H1 (cell line): ENCODE data around the gene DPH6. TPM values are rescaled to one million over a fixed set of nuclear protein-coding genes. Genes with fewer than 3 reads are reported as not detected.

Source experiments
- CTCF ChIA-PET: fragments of 300-600 bp; sonication (Branson Sonifier 250); formaldehyde crosslinking; loops from one replicate; lab custom pipeline; 2021; ENCODE audit not compliant: partially characterized antibody; lab: Charles Lee
- POLR2A ChIA-PET: fragments of 300-600 bp; sonication (Branson Sonifier 250); formaldehyde crosslinking; loops from one replicate; lab custom pipeline; 2021; ENCODE audit warnings: inconsistent platforms; ENCODE audit not compliant: partially characterized antibody; lab: Charles Lee
- DNase-seq, 2 experiments: peaks; one replicate each; pipeline versions ENCODE4 v3.0.0 to v3.0.0-alpha.2; 2010 to 2022; ENCODE audit warnings: low spot score in 2 of 2, low read depth in 1 of 2, mixed read lengths in 1 of 2
- FAIRE-seq: peaks from 2 replicates; lab custom pipeline; 2011; peaks lifted over from hg19 to GRCh38; lab: Jason Lieb, UNC
- H2AFZ ChIP-seq: 2 replicates; pipeline ENCODE4 v1.8.1; 2012; ENCODE audit warnings: low read length, inconsistent platforms
- H2AK5ac ChIP-seq: 2 replicates; pipeline ENCODE4 v1.6.1; 2013; ENCODE audit warnings: low read depth, low read length
- H2BK120ac ChIP-seq: replicated peaks from 2 replicates; pipeline ENCODE3; 2013; ENCODE audit warnings: low read depth, low read length, inconsistent platforms
- H2BK12ac ChIP-seq: 2 replicates; pipeline ENCODE4 v1.6.1; 2013; ENCODE audit warnings: low read depth, low read length
- H2BK15ac ChIP-seq: 2 replicates; pipeline ENCODE4 v1.6.1; 2013; ENCODE audit warnings: low read length
- H2BK20ac ChIP-seq: 2 replicates; pipeline ENCODE4 v1.6.1; 2013; ENCODE audit warnings: low read length
- H2BK5ac ChIP-seq: 2 replicates; pipeline ENCODE4 v1.6.1; 2013; ENCODE audit warnings: low read depth, low read length
- H3K14ac ChIP-seq: 2 replicates; pipeline ENCODE4 v1.6.1; 2013; ENCODE audit warnings: inconsistent platforms; ENCODE audit not compliant: insufficient read length
- H3K18ac ChIP-seq: 2 replicates; pipeline ENCODE4 v1.6.1; 2013; ENCODE audit warnings: low read length; ENCODE audit errors: extremely low read depth
- H3K23ac ChIP-seq: 2 replicates; pipeline ENCODE4 v1.6.1; 2013; ENCODE audit warnings: inconsistent platforms; ENCODE audit not compliant: insufficient read length
- H3K23me2 ChIP-seq: 2 replicates; pipeline ENCODE4 v1.6.1; 2013; ENCODE audit warnings: low read depth, low read length
- H3K27ac ChIP-seq: 2 replicates; pipeline ENCODE4 v1.6.1; 2011; ENCODE audit warnings: low read depth, low read length, inconsistent platforms
- H3K27me3 ChIP-seq, 4 experiments: replicated peaks in 1 of 4; 1 replicate in 1 of 4; 2 replicates in 3 of 4; pipeline versions ENCODE4 v1.6.1 to v1.8.1; 2011 to 2013; ENCODE audit warnings: low read length in 3 of 4, mild to moderate bottlenecking in 3 of 4, inconsistent platforms in 2 of 4, mixed read lengths in 2 of 4, moderate library complexity in 1 of 4; ENCODE audit not compliant: control insufficient read depth in 3 of 4, insufficient read depth in 3 of 4; ENCODE audit errors: extremely low read depth in 1 of 4
- H3K36me3 ChIP-seq, 4 experiments: 2 replicates each; pipeline versions ENCODE4 v1.6.1 to v1.8.1; 2011 to 2013; ENCODE audit warnings: mild to moderate bottlenecking in 4 of 4, low read length in 3 of 4, moderate library complexity in 2 of 4, control low read depth in 1 of 4, inconsistent platforms in 1 of 4; ENCODE audit not compliant: insufficient read depth in 4 of 4, control insufficient read depth in 2 of 4
- H3K4ac ChIP-seq: replicated peaks from 2 replicates; pipeline ENCODE3; 2013; ENCODE audit warnings: low read length, low read depth, mixed read lengths, inconsistent platforms; ENCODE audit not compliant: insufficient read length
- H3K4me1 ChIP-seq, 4 experiments: replicated peaks in 1 of 4; 1 replicate in 1 of 4; 2 replicates in 3 of 4; pipeline versions ENCODE4 v1.6.1 to v1.8.1; 2011 to 2013; ENCODE audit warnings: low read length in 3 of 4, inconsistent platforms in 2 of 4, mixed read lengths in 1 of 4; ENCODE audit not compliant: insufficient read depth in 4 of 4, control insufficient read depth in 3 of 4
- H3K4me2 ChIP-seq, 2 experiments: 2 replicates each; pipeline versions ENCODE4 v1.6.1 to v1.8.1; 2011 to 2013; ENCODE audit warnings: low read depth in 2 of 2, low read length in 2 of 2, control low read depth in 1 of 2, inconsistent platforms in 1 of 2, mild to moderate bottlenecking in 1 of 2; ENCODE audit not compliant: insufficient read depth in 1 of 2
- H3K4me3 ChIP-seq, 4 experiments: fragments of 200-600, 300-600 bp in 1 of 4; sonication (generic), shearing (Covaris generic), sonication (Bioruptor Twin) in 1 of 4; 2 replicates each; pipeline versions ENCODE4 v1.5.1 to v1.8.1; 2011 to 2016; ENCODE audit warnings: low read length in 4 of 4, low read depth in 3 of 4, control low read depth in 2 of 4, inconsistent platforms in 2 of 4, mild to moderate bottlenecking in 2 of 4, mixed read lengths in 1 of 4, moderate library complexity in 1 of 4; ENCODE audit not compliant: insufficient read depth in 2 of 4; ENCODE audit errors: extremely low read depth in 1 of 4
- H3K56ac ChIP-seq: replicated peaks from 2 replicates; pipeline ENCODE3; 2013; ENCODE audit warnings: low read depth, mild to moderate bottlenecking, mixed read lengths, low read length, inconsistent platforms; ENCODE audit not compliant: insufficient read length
- H3K79me1 ChIP-seq: 2 replicates; pipeline ENCODE4 v1.6.1; 2013; ENCODE audit warnings: low read depth, low read length, control low read depth
- H3K79me2 ChIP-seq, 2 experiments: 2 replicates each; pipeline versions ENCODE4 v1.6.1 to v1.8.1; 2012 to 2013; ENCODE audit warnings: low read length in 2 of 2, mild to moderate bottlenecking in 2 of 2, inconsistent platforms in 1 of 2; ENCODE audit not compliant: insufficient read depth in 2 of 2, control insufficient read depth in 1 of 2
- H3K9ac ChIP-seq, 4 experiments: replicated peaks in 1 of 4; 1 replicate in 1 of 4; 2 replicates in 3 of 4; pipeline versions ENCODE4 v1.6.1 to v1.8.1; 2011 to 2013; ENCODE audit warnings: low read depth in 3 of 4, low read length in 3 of 4, control low read depth in 2 of 4, mild to moderate bottlenecking in 2 of 4, moderate library complexity in 2 of 4, inconsistent platforms in 1 of 4; ENCODE audit errors: extremely low read depth in 1 of 4
- H3K9me3 ChIP-seq, 2 experiments: 2 replicates each; pipeline versions ENCODE4 v1.6.1 to v1.8.1; 2012 to 2013; ENCODE audit warnings: mild to moderate bottlenecking in 2 of 2, moderate library complexity in 2 of 2, control low read depth in 1 of 2, inconsistent platforms in 1 of 2, low read depth in 1 of 2, low read length in 1 of 2, mixed read lengths in 1 of 2; ENCODE audit not compliant: insufficient read depth in 2 of 2
- H4K20me1 ChIP-seq, 2 experiments: replicated peaks in 1 of 2; 2 replicates each; pipeline versions ENCODE3 to v1.8.1; 2011 to 2013; ENCODE audit warnings: inconsistent platforms in 2 of 2, low read length in 2 of 2, mild to moderate bottlenecking in 1 of 2; ENCODE audit not compliant: insufficient read depth in 2 of 2, control insufficient read depth in 1 of 2
- H4K5ac ChIP-seq: 2 replicates; pipeline ENCODE4 v1.6.1; 2013; ENCODE audit warnings: low read length, low read depth, mixed read lengths, inconsistent platforms; ENCODE audit not compliant: insufficient read length
- H4K8ac ChIP-seq: 2 replicates; pipeline ENCODE4 v1.8.0; 2013; ENCODE audit warnings: mild to moderate bottlenecking, moderate library complexity, low read length, inconsistent platforms; ENCODE audit not compliant: insufficient read depth; ENCODE audit errors: extremely low read depth
- H4K91ac ChIP-seq: replicated peaks from 2 replicates; pipeline ENCODE3; 2013; ENCODE audit warnings: low read length, mixed read lengths, inconsistent platforms; ENCODE audit not compliant: insufficient read length
- POLR2A ChIP-seq, 2 experiments: IDR thresholded peaks; 1 replicate in 1 of 2; 2 replicates in 1 of 2; pipeline ENCODE4 v1.6.1; 2011; ENCODE audit warnings: low read depth in 2 of 2, low read length in 2 of 2, mild to moderate bottlenecking in 2 of 2; ENCODE audit errors: control extremely low read depth in 1 of 2
- RFX5 ChIP-seq: IDR thresholded peaks from 2 replicates; pipeline ENCODE4 v1.6.1; 2011; ENCODE audit warnings: low read depth, low read length, improper control_type of control experiment, borderline replicate concordance
- SIN3A ChIP-seq, 2 experiments: IDR thresholded peaks in 1 of 2; conservative IDR thresholded peaks in 1 of 2; 2 replicates each; pipeline ENCODE4 v1.6.1; 2011 to 2012; ENCODE audit warnings: low read length in 2 of 2, improper control_type of control experiment in 1 of 2, low read depth in 1 of 2, mild to moderate bottlenecking in 1 of 2
- SIRT6 ChIP-seq: IDR thresholded peaks from one replicate; pipeline ENCODE4 v1.7.1; 2012; ENCODE audit warnings: low read length, inconsistent platforms
- TAF7 ChIP-seq: optimal IDR thresholded peaks from 2 replicates; pipeline ENCODE3; 2011; ENCODE audit warnings: low read depth, mild to moderate bottlenecking, inconsistent platforms, low read length, moderate library complexity, borderline replicate concordance
- WGBS, 2 experiments: shearing (Covaris generic) in 1 of 2; methylation state at CpG; one replicate each; pipeline versions ENCODE4 v1.1.6 to v1.1.7; 2013 to 2015; ENCODE audit warnings: low lambda C conversion rate in 2 of 2, mixed read lengths in 2 of 2, inconsistent platforms in 1 of 2, low coverage in 1 of 2, missing lambda C conversion rate in 1 of 2; ENCODE audit not compliant: insufficient replicate concordance in 2 of 2, insufficient coverage in 1 of 2, insufficient read length in 1 of 2; ENCODE audit errors: extremely low coverage in 1 of 2, missing lambda C conversion rate in 1 of 2; 5-methylcytosine and 5-hydroxymethylcytosine counted together
- polyA plus RNA-seq, 7 experiments: library from polyadenylated mRNA; depleted of rRNA in 3 of 7; stranded (reverse) in 5 of 7; unstranded in 2 of 7; fragments of >200 nt in 5 of 7; fragments of 200-250 nt in 2 of 7; gene quantifications; 1 replicate in 5 of 7; 2 replicates in 1 of 7; 4 replicates in 1 of 7; pipeline versions ENCODE4 v1.2.1 to v1.2.3, GENCODE V29; 2011 to 2013; ENCODE audit warnings: missing spikeins in 2 of 7, mixed read lengths in 2 of 7
- total RNA-seq: library from RNA; stranded (reverse); fragmentation: NEBNext Ultra II Directional; extraction: Animal tissue kit (Norgen Biotek cat#: 25700); gene quantifications from 2 replicates; pipeline ENCODE4 v1.2.1, GENCODE V29; 2021

The DPH6 gene
- total and polyA plus RNA-seq, 2 of the 8 experiments (the other 6 are each of a cell fraction or from before 2014, with no cell fraction given) = 21.6 to 30.5 TPM

DNA sequence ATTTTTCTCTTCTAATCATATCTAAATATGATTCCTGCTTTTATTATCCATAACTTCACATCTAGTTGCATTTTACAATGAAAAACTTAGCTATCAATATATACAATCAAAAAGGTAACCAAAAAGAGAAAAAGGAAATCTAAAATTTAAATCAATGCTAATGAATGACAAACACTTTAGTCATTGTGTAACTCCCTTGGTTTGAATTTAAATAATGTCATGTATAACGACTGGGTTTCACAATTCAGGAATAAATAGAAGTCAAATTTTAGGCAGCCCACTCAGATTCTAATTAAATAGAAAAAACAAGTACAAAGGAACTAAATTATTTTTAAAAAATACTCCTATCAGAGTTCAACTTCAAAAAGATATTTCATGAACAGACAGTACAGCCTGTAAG lies 26.9 kb downstream of the DPH6 start:
- Histone ChIP-seq H2BK120ac (no peak overlapping the region), H3K79me2 (no peaks in the 10 kb centered on the region)

More for the DNA sequence above, 26.9 kb downstream of the DPH6 start:
- no peaks in the 10 kb centered on the region for H3K9me3 ChIP-seq
- H3K4ac ChIP-seq = no peak overlapping the region
- no peaks in the 10 kb centered on the region for H3K27me3 ChIP-seq
- H3K36me3 ChIP-seq = no peaks in the 10 kb centered on the region; a peak in 1 of 8 replicates
- H4K91ac ChIP-seq = no peak overlapping the region
- DNase-seq (no peak), FAIRE-seq (no peak)
- no peak overlapping the region for H2BK20ac ChIP-seq
- no peak overlapping the region for H2BK5ac ChIP-seq
- no peak overlapping the region for H4K5ac ChIP-seq
- no peak overlapping the region for H2BK12ac ChIP-seq
- no peak overlapping the region for H2AK5ac ChIP-seq
- no peak overlapping the region for H3K27ac ChIP-seq
- H3K4me2 ChIP-seq = no peak overlapping the region
- no peak overlapping the region; a peak in 1 of 8 replicates for H3K4me3 ChIP-seq
- no peak overlapping the region for H4K8ac ChIP-seq
- H3K9ac ChIP-seq = no peak overlapping the region
- H2AFZ ChIP-seq = no peak overlapping the region
- H3K14ac ChIP-seq = no peak overlapping the region
- H3K23me2 ChIP-seq = no peaks in the 10 kb centered on the region
- 24% methylated on average over 1 of the region's 1 CpG; no CpG with 5 or more reads in 1 of the 2 experiments for WGBS, 2 experiments
- ChIA-PET POLR2A (no interaction called here), CTCF (interaction anchor here (0.8 to 1.4 kb wide), 3 partner anchors 24 to 1508 kb away, joined by 3 to 4 read pairs (median 3); no protein-coding TSS in a partner anchor)
- no peak overlapping the region for H3K56ac ChIP-seq
- H2BK15ac ChIP-seq = no peak overlapping the region
- peaks cover 0 to 11% (median 3%) of the 10 kb centered on the region in 4 experiments; a peak in 3 of 7 replicates for H3K4me1 ChIP-seq
- H3K23ac ChIP-seq = no peak overlapping the region
- no peak for TF ChIP-seq RFX5
- TF ChIP-seq POLR2A (IDR thresholded peaks at IDR 0.05; ENCODE audit: control extremely low read depth in 1 of 2, low read depth in 2 of 2, low read length in 2 of 2) = no peak
- TF ChIP-seq SIRT6 = no peak
- TF ChIP-seq TAF7 = no peak
- TF ChIP-seq SIN3A (conservative IDR thresholded peaks at IDR 0.05 in 1 of 2, IDR thresholded peaks at IDR 0.05 in 1 of 2; ENCODE audit: low read depth in 1 of 2, low read length in 2 of 2) = no peak
- no peak overlapping the region for H3K18ac ChIP-seq
- H4K20me1 ChIP-seq = no peaks in the 10 kb centered on the region
- no peaks in the 10 kb centered on the region for H3K79me1 ChIP-seq
